Keratinocyte (primary cell): Measurements from ENCODE around the gene ADRB1. TPM values are rescaled to one million over a fixed set of nuclear protein-coding genes. Genes with fewer than 3 reads are reported as not detected.

Experiments used
- DNase-seq: peaks from one replicate; pipeline ENCODE4 v3.0.0-alpha.2; 2011; ENCODE audit warnings: low read depth, missing footprints, low spot score
- FAIRE-seq: peaks from 2 replicates; lab custom pipeline; 2011; peaks lifted over from hg19 to GRCh38; lab: Jason Lieb, UNC
- H2AFZ ChIP-seq: 2 replicates; pipeline ENCODE4 v1.6.0; 2012; ENCODE audit warnings: low read length, control low read depth, inconsistent platforms; ENCODE audit not compliant: control insufficient read depth
- H3K27ac ChIP-seq: 2 replicates; pipeline ENCODE4 v1.5.1; 2011; ENCODE audit warnings: low read length; ENCODE audit not compliant: control insufficient read depth, insufficient read depth
- H3K27me3 ChIP-seq: 3 replicates; pipeline ENCODE4 v1.6.0; 2011; ENCODE audit warnings: low read length; ENCODE audit not compliant: control insufficient read depth, insufficient read depth; ENCODE audit errors: extremely low read depth
- H3K36me3 ChIP-seq, 2 experiments: 2 replicates in 1 of 2; 3 replicates in 1 of 2; pipeline ENCODE4 v1.5.1; 2011; ENCODE audit warnings: low read length in 2 of 2, mild to moderate bottlenecking in 1 of 2; ENCODE audit not compliant: control insufficient read depth in 2 of 2, insufficient read depth in 2 of 2; ENCODE audit errors: extremely low read depth in 1 of 2
- H3K4me1 ChIP-seq: 3 replicates; pipeline ENCODE4 v1.5.1; 2011; ENCODE audit warnings: low read length; ENCODE audit not compliant: control insufficient read depth, insufficient read depth; ENCODE audit errors: extremely low read depth
- H3K4me2 ChIP-seq: 3 replicates; pipeline ENCODE4 v1.6.0; 2011; ENCODE audit warnings: low read depth, low read length; ENCODE audit not compliant: control insufficient read depth, insufficient read depth; ENCODE audit errors: extremely low read depth
- H3K4me3 ChIP-seq, 3 experiments: fragments of 200-600 bp in 1 of 3; sonication (generic) in 1 of 3; 2 replicates in 2 of 3; 3 replicates in 1 of 3; pipeline ENCODE4 v1.5.1; 2011 to 2016; ENCODE audit warnings: low read length in 3 of 3, mild to moderate bottlenecking in 3 of 3, control low read depth in 2 of 3, inconsistent platforms in 1 of 3, low read depth in 1 of 3, mixed read lengths in 1 of 3, mixed run types in 1 of 3, moderate library complexity in 1 of 3; ENCODE audit not compliant: control insufficient read depth in 2 of 3, insufficient read depth in 2 of 3; ENCODE audit errors: extremely low read depth in 1 of 3
- H3K79me2 ChIP-seq: 2 replicates; pipeline ENCODE4 v1.6.0; 2012; ENCODE audit warnings: low read length; ENCODE audit not compliant: control insufficient read depth, insufficient read depth
- H3K9ac ChIP-seq: 3 replicates; pipeline ENCODE4 v1.6.0; 2011; ENCODE audit warnings: low read length; ENCODE audit not compliant: control insufficient read depth, insufficient read depth; ENCODE audit errors: extremely low read depth
- H3K9me1 ChIP-seq: 3 replicates; pipeline ENCODE4 v1.6.0; 2011; ENCODE audit warnings: low read length; ENCODE audit not compliant: control insufficient read depth, insufficient read depth; ENCODE audit errors: extremely low read depth
- H3K9me3 ChIP-seq: 2 replicates; pipeline ENCODE4 v1.5.1; 2012; ENCODE audit warnings: low read depth, low read length; ENCODE audit not compliant: control insufficient read depth
- H4K20me1 ChIP-seq: 3 replicates; pipeline ENCODE4 v1.6.0; 2011; ENCODE audit warnings: low read length; ENCODE audit not compliant: control insufficient read depth, insufficient read depth; ENCODE audit errors: extremely low read depth
- EZH2 ChIP-seq: IDR thresholded peaks from one replicate; pipeline ENCODE4 v1.6.1; 2012; ENCODE audit warnings: inconsistent platforms, mild to moderate bottlenecking, low read length, moderate library complexity
- dilution Hi-C: fragments of 300-500 bp; cut with MboI; formaldehyde crosslinking; loops from one replicate; pipeline ENCODE4 v1.7.0; 2020; ENCODE audit warnings: low sequenced_read_pairs; ENCODE audit not compliant: extremely low pct_ligation_motif_present
- polyA plus RNA-seq, 5 experiments: library from polyadenylated mRNA; depleted of rRNA in 3 of 5; stranded (reverse) in 3 of 5; stranded (forward) in 1 of 5; unstranded in 1 of 5; fragments of >200 nt; gene quantifications; 1 replicate in 1 of 5; 2 replicates in 3 of 5; 3 replicates in 1 of 5; pipeline versions ENCODE4 v1.2.1 to v1.2.3, GENCODE V29; 2011 to 2012; ENCODE audit warnings: missing spikeins in 2 of 5, low read depth in 1 of 5, low replicate concordance in 1 of 5
- TF ChIP-seq, protein P1 (sequence below), 3 experiments: IDR thresholded peaks in 1 of 3; conservative IDR thresholded peaks in 1 of 3; optimal IDR thresholded peaks in 1 of 3; 2 replicates in 2 of 3; 3 replicates in 1 of 3; pipeline versions ENCODE3 to v1.5.1; 2011; ENCODE audit warnings: low read length in 3 of 3, mild to moderate bottlenecking in 3 of 3, moderate library complexity in 2 of 3, control low read depth in 1 of 3, inconsistent platforms in 1 of 3; ENCODE audit not compliant: insufficient read depth in 2 of 3; ENCODE audit errors: extremely low read depth in 1 of 3

Gene ADRB1
- polyA plus RNA-seq, 1 donor (not counting 4 experiments of a cell fraction or from before 2014, with no cell fraction given), result 0.05 TPM

DNA sequence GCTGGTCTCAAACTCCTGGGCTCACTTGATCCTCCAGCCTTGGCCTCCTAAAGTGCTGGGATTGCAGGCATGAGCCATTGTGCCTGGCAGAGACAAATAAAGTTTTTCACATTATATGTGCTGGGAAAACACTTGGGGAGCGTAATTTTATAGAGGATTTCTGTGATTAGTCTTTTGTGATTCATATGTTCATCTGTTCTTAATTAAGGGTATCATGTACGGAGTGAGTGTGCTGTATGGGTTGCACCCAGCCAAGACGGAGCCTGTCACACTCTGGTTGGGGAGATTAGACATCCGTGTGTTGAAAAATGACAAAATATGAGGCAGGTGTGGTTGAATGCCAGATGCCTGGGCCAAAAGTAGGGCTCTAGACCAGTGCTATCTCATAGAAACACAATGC lies 10.3 kb downstream of the ADRB1 start:
- no peaks in the 10 kb centered on the region for H3K27me3 ChIP-seq
- TF ChIP-seq, protein P1, sequence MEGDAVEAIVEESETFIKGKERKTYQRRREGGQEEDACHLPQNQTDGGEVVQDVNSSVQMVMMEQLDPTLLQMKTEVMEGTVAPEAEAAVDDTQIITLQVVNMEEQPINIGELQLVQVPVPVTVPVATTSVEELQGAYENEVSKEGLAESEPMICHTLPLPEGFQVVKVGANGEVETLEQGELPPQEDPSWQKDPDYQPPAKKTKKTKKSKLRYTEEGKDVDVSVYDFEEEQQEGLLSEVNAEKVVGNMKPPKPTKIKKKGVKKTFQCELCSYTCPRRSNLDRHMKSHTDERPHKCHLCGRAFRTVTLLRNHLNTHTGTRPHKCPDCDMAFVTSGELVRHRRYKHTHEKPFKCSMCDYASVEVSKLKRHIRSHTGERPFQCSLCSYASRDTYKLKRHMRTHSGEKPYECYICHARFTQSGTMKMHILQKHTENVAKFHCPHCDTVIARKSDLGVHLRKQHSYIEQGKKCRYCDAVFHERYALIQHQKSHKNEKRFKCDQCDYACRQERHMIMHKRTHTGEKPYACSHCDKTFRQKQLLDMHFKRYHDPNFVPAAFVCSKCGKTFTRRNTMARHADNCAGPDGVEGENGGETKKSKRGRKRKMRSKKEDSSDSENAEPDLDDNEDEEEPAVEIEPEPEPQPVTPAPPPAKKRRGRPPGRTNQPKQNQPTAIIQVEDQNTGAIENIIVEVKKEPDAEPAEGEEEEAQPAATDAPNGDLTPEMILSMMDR (optimal IDR thresholded peaks at IDR 0.05 in 1 of 3, IDR thresholded peaks at IDR 0.05 in 1 of 3, conservative IDR thresholded peaks at IDR 0.05 in 1 of 3; ENCODE audit: extremely low read depth in 1 of 3, insufficient read depth in 2 of 3, low read length in 3 of 3), result no peak
- no peak for TF ChIP-seq EZH2

DNA sequence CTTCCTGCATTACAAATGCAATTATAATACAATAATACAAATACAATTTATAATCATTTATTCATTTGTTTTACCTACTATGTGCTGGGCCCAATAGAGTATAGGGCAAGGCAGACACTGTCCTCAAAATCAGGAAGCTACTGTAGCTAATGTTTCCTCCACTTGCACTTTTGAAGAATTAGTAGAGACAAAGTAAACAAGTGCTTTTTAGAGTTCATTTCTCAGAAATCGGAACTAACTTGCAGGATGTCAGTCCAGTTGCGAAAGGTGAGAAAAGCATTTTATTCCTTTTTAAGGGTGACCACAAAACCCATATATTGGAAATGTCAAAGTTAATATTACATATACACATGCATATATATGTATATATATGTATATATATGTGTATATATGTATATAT lies 14.2 kb downstream of the ADRB1 start:
- Histone ChIP-seq H2AFZ (no peak overlapping the region), H3K4me1 (peaks cover 15% of the 10 kb centered on the region), H3K36me3 (no peaks in the 10 kb centered on the region), H3K9ac (no peak overlapping the region), H3K27ac (no peak overlapping the region), H3K79me2 (no peaks in the 10 kb centered on the region), H3K4me3 (no peak overlapping the region), H3K9me3 (no peaks in the 10 kb centered on the region), H4K20me1 (no peaks in the 10 kb centered on the region), H3K27me3 (no peaks in the 10 kb centered on the region), H3K9me1 (no peaks in the 10 kb centered on the region), H3K4me2 (no peak overlapping the region)
- FAIRE-seq (no peak), DNase-seq (no peak)
- dilution Hi-C loops, result no loop called here
- TF ChIP-seq, protein P1 (optimal IDR thresholded peaks at IDR 0.05 in 1 of 3, IDR thresholded peaks at IDR 0.05 in 1 of 3, conservative IDR thresholded peaks at IDR 0.05 in 1 of 3; ENCODE audit: extremely low read depth in 1 of 3, insufficient read depth in 2 of 3, low read length in 3 of 3), result no peak
- no peak for TF ChIP-seq EZH2

More for the DNA sequence above, 10.3 kb downstream of the ADRB1 start:
- H3K9ac ChIP-seq, result no peak overlapping the region
- FAIRE-seq (no peak), DNase-seq (no peak)
- no peaks in the 10 kb centered on the region for H3K36me3 ChIP-seq
- H3K9me3 ChIP-seq, result no peaks in the 10 kb centered on the region
- H2AFZ ChIP-seq, result no peak overlapping the region
- no peaks in the 10 kb centered on the region for H3K9me1 ChIP-seq
- no peak overlapping the region for H3K4me3 ChIP-seq
- H3K4me1 ChIP-seq, result no peaks in the 10 kb centered on the region
- no peak overlapping the region for H3K27ac ChIP-seq
- dilution Hi-C loops, result no loop called here
- no peak overlapping the region for H3K4me2 ChIP-seq
- H4K20me1 ChIP-seq, result no peaks in the 10 kb centered on the region
- H3K79me2 ChIP-seq, result no peaks in the 10 kb centered on the region
